DND-41 (cell line): ENCODE measurements around the gene GTSE1.
A peak's percentile ranks its signal among the peaks of the same experiment; 100 is the strongest.

Source experiments
- ATAC-seq: fragments of 200-7000 bp; cut with Tn5 transposase; 3 replicates; pipeline ENCODE4 v1.9.1; 2021; ENCODE audit warnings: low read depth; ENCODE audit not compliant: insufficient read depth
- DNase-seq: peaks from one replicate; pipeline ENCODE4 v3.0.0-alpha.2; 2020
- H2AFZ ChIP-seq: 2 replicates; pipeline ENCODE4 v1.6.0; 2012; ENCODE audit warnings: low read depth, low read length
- H3K27ac ChIP-seq: 2 replicates; pipeline ENCODE4 v1.5.1; 2012; ENCODE audit warnings: low read length, inconsistent platforms
- H3K27me3 ChIP-seq: fragments of 200-600 bp; sonication (generic); 2 replicates; pipeline ENCODE4 v1.6.0; 2012; ENCODE audit warnings: low read length, mild to moderate bottlenecking, inconsistent platforms; ENCODE audit not compliant: insufficient read depth, poor library complexity
- H3K36me3 ChIP-seq: 2 replicates; pipeline ENCODE4 v1.5.1; 2012; ENCODE audit warnings: low read length, inconsistent platforms; ENCODE audit not compliant: insufficient read depth
- H3K4me1 ChIP-seq: 2 replicates; pipeline ENCODE4 v1.5.1; 2012; ENCODE audit warnings: mild to moderate bottlenecking, low read length; ENCODE audit not compliant: insufficient read depth
- H3K4me2 ChIP-seq: 2 replicates; pipeline ENCODE4 v1.6.0; 2012; ENCODE audit warnings: mild to moderate bottlenecking, moderate library complexity, low read length, inconsistent platforms; ENCODE audit not compliant: insufficient read depth
- H3K4me3 ChIP-seq, 2 experiments: fragments of 200-600 bp in 1 of 2; shearing (Covaris generic) in 1 of 2; 2 replicates each; pipeline ENCODE4 v1.5.1; 2012 to 2016; ENCODE audit warnings: inconsistent platforms in 2 of 2, low read length in 2 of 2, mild to moderate bottlenecking in 2 of 2, low read depth in 1 of 2, moderate library complexity in 1 of 2
- H3K79me2 ChIP-seq: 2 replicates; pipeline ENCODE4 v1.6.0; 2012; ENCODE audit warnings: low read length, inconsistent platforms; ENCODE audit not compliant: insufficient read depth
- H3K9ac ChIP-seq: 2 replicates; pipeline ENCODE4 v1.6.0; 2012; ENCODE audit warnings: low read depth, mild to moderate bottlenecking, inconsistent platforms, low read length, moderate library complexity
- H3K9me3 ChIP-seq: 2 replicates; pipeline ENCODE4 v1.5.1; 2012; ENCODE audit warnings: low read length, moderate library complexity, mild to moderate bottlenecking, inconsistent platforms; ENCODE audit not compliant: insufficient read depth, severe bottlenecking
- H4K20me1 ChIP-seq: 2 replicates; pipeline ENCODE4 v1.6.0; 2012; ENCODE audit warnings: low read length; ENCODE audit not compliant: insufficient read depth
- CTCF ChIP-seq: IDR thresholded peaks from 2 replicates; pipeline ENCODE4 v1.5.1; 2012; ENCODE audit warnings: borderline replicate concordance, low read length, moderate library complexity, mild to moderate bottlenecking; ENCODE audit not compliant: poor library complexity, severe bottlenecking; ENCODE audit errors: extremely low read depth
- EZH2 ChIP-seq: IDR thresholded peaks from 3 replicates; pipeline ENCODE4 v1.6.1; 2012; ENCODE audit warnings: borderline replicate concordance, low read depth, mild to moderate bottlenecking, moderate library complexity, low read length, inconsistent platforms; ENCODE audit not compliant: severe bottlenecking

Gene GTSE1

GRCh38 chr22:46290843-46291785 lies 5.6 kb upstream of the GTSE1 start:
- Histone ChIP-seq H3K79me2 (peaks cover 9% of the 10 kb centered on the region), H3K4me3 (no peak overlapping the region), H3K27me3 (no peaks in the 10 kb centered on the region), H3K27ac (no peak overlapping the region), H3K4me1 (peaks cover 11% of the 10 kb centered on the region), H4K20me1 (no peaks in the 10 kb centered on the region), H2AFZ (no peak overlapping the region), H3K36me3 (peaks cover 40% of the 10 kb centered on the region), H3K4me2 (no peak overlapping the region), H3K9ac (no peak overlapping the region), H3K9me3 (no peaks in the 10 kb centered on the region)
- ATAC-seq = no peak
- TF ChIP-seq EZH2 (no peak), CTCF (no peak)
- DNase-seq = no peak

- Histone ChIP-seq H3K9me3 (no peaks in the 10 kb centered on the region), H3K27me3 (no peaks in the 10 kb centered on the region), H4K20me1 (no peaks in the 10 kb centered on the region), H2AFZ (no peak overlapping the region), H3K27ac (no peak overlapping the region), H3K4me1 (peaks cover 13% of the 10 kb centered on the region), H3K4me3 (no peak overlapping the region), H3K4me2 (no peak overlapping the region), H3K79me2 (peaks cover 16% of the 10 kb centered on the region), H3K36me3 (peaks cover 38% of the 10 kb centered on the region), H3K9ac (no peak overlapping the region)
- DNase-seq (no peak), ATAC-seq (no peak)
- no peak for TF ChIP-seq CTCF
- no peak for TF ChIP-seq EZH2
These were observed 4.5 kb upstream of the GTSE1 start for GRCh38 chr22:46292173-46292572.

GRCh38 chr22:46292732-46293131 lies 3.9 kb upstream of the GTSE1 start:
- ATAC-seq (no peak), DNase-seq (no peak)
- Histone ChIP-seq H3K79me2 (peaks cover 22% of the 10 kb centered on the region), H3K4me3 (no peak overlapping the region), H3K4me2 (no peak overlapping the region), H3K9ac (no peak overlapping the region), H3K27ac (0 out of 2 replicates have a peak overlapping the region, but pooled peaks have one; percentile 46), H3K9me3 (no peaks in the 10 kb centered on the region), H3K4me1 (peaks cover 17% of the 10 kb centered on the region), H3K27me3 (no peaks in the 10 kb centered on the region), H2AFZ (no peak overlapping the region), H3K36me3 (peaks cover 39% of the 10 kb centered on the region), H4K20me1 (no peaks in the 10 kb centered on the region)
- TF ChIP-seq EZH2 (no peak), CTCF (no peak)
